GM21723 (cell line): ENCODE measurements around the gene ZFR2.
"Not testable (repeated sequence)": the region's sequence is repeated elsewhere in the genome, so short reads cannot be mapped to it uniquely, and the experiment has no call there.

ENCODE experiments used
- ATAC-seq: cut with Tn5 transposase; IDR thresholded peaks from one replicate; pipeline ENCODE4 v1.9.1; 2021; ENCODE audit warnings: mild to moderate bottlenecking, moderate library complexity; ENCODE audit not compliant: unreplicated experiment

The ZFR2 gene

GRCh38 chr19:3868770-3869456 lies at the start of gene ZFR2:
Gene ZFR2 (minus strand): TSS chr19:3869038. CDS start chr19:3869017, 21 bp downstream.
- no peak for ATAC-seq

GRCh38 chr19:3916033-3916432 lies 47.2 kb upstream of the ZFR2 start:
- no peak for ATAC-seq

GRCh38 chr19:3914199-3914598 lies 45.4 kb upstream of the ZFR2 start:
- no peak for ATAC-seq

GRCh38 chr19:3910105-3910504 lies 41.3 kb upstream of the ZFR2 start:
- ATAC-seq: no peak

- ATAC-seq: no peak
Observed at GRCh38 chr19:3908266-3909054, 39.6 kb upstream of the ZFR2 start.

GRCh38 chr19:3907626-3908265 lies 38.9 kb upstream of the ZFR2 start:
- no peak for ATAC-seq

- ATAC-seq: no peak
Observed at GRCh38 chr19:3904233-3904632, 35.4 kb upstream of the ZFR2 start.

- no peak for ATAC-seq
Observed at GRCh38 chr19:3902317-3902973, 33.6 kb upstream of the ZFR2 start.

- no peak for ATAC-seq
Observed at GRCh38 chr19:3899531-3900294, 30.9 kb upstream of the ZFR2 start.

GRCh38 chr19:3898426-3898825 lies 29.6 kb upstream of the ZFR2 start:
- ATAC-seq: no peak

- no peak for ATAC-seq
Observed at GRCh38 chr19:3897936-3898335, 29.1 kb upstream of the ZFR2 start.

- no peak for ATAC-seq
Observed at GRCh38 chr19:3895788-3896187, 26.9 kb upstream of the ZFR2 start.

- not testable (repeated sequence) for ATAC-seq
Observed at GRCh38 chr19:3894959-3895358, 26.1 kb upstream of the ZFR2 start.

GRCh38 chr19:3893509-3894179 lies 24.8 kb upstream of the ZFR2 start:
- no peak for ATAC-seq

- no peak for ATAC-seq
Observed at GRCh38 chr19:3890591-3890990, 21.8 kb upstream of the ZFR2 start.

GRCh38 chr19:3882041-3882384 lies 13.2 kb upstream of the ZFR2 start:
- ATAC-seq: no peak

- no peak for ATAC-seq
Observed at GRCh38 chr19:3881272-3882040, 12.6 kb upstream of the ZFR2 start.

- ATAC-seq: no peak
Observed at GRCh38 chr19:3880471-3881271, 11.8 kb upstream of the ZFR2 start, which contains the start of gene ATCAY. Gene ATCAY (plus strand): TSS chr19:3880685. CDS start chr19:3885768, 5,083 bp downstream.
